Endothelial cell of umbilical vein (primary cell): ENCODE measurements around the gene GANC. TPM values are rescaled to one million over a fixed set of nuclear protein-coding genes. Genes with fewer than 3 reads are reported as not detected.

Source experiments
- BruUV-seq: library from RNA; stranded (reverse); fragments of 400-500 nt; replicated peaks from 2 replicates; lab custom pipeline; 2021; lab: Mats Ljungman, UMichigan
- CTCF ChIA-PET: fragments of 300-600, 350-600 bp; sonication (Branson Sonifier 250); formaldehyde crosslinking; loops from one replicate; lab custom pipeline; 2021; ENCODE audit warnings: antibody characterized with exemption, inconsistent platforms; lab: Charles Lee
- POLR2A ChIA-PET: fragments of 300-600, 350-600 bp; sonication (Branson Sonifier 250); formaldehyde crosslinking; loops from one replicate; lab custom pipeline; 2021; ENCODE audit warnings: antibody characterized with exemption, inconsistent platforms; lab: Charles Lee
- DNase-seq: peaks from one replicate; pipeline ENCODE4 v3.0.0-alpha.2; 2011; ENCODE audit warnings: low read depth, low spot score
- FAIRE-seq: peaks from 2 replicates; lab custom pipeline; 2011; peaks lifted over from hg19 to GRCh38; lab: Jason Lieb, UNC
- H2AFZ ChIP-seq: 2 replicates; pipeline ENCODE4 v1.6.0; 2012; ENCODE audit warnings: low read depth, low read length, control low read depth, inconsistent platforms
- H3K27ac ChIP-seq: 2 replicates; pipeline ENCODE4 v1.5.1; 2011; ENCODE audit warnings: low read depth, mild to moderate bottlenecking, control low read depth, low read length, moderate library complexity; ENCODE audit not compliant: insufficient read depth
- H3K27me3 ChIP-seq, 2 experiments: 2 replicates each; pipeline versions ENCODE4 v1.6.0 to v1.6.1; 2011; ENCODE audit warnings: low read length in 2 of 2, mixed read lengths in 1 of 2; ENCODE audit not compliant: control insufficient read depth in 2 of 2, insufficient read depth in 2 of 2
- H3K36me3 ChIP-seq, 2 experiments: 2 replicates in 1 of 2; 3 replicates in 1 of 2; pipeline ENCODE4 v1.5.1; 2011; ENCODE audit warnings: low read length in 2 of 2, mild to moderate bottlenecking in 1 of 2, moderate library complexity in 1 of 2; ENCODE audit not compliant: control insufficient read depth in 2 of 2, insufficient read depth in 2 of 2; ENCODE audit errors: extremely low read depth in 1 of 2
- H3K4me1 ChIP-seq: 3 replicates; pipeline ENCODE4 v1.5.1; 2011; ENCODE audit warnings: mild to moderate bottlenecking, low read length; ENCODE audit not compliant: control insufficient read depth, insufficient read depth; ENCODE audit errors: extremely low read depth
- H3K4me2 ChIP-seq: 2 replicates; pipeline ENCODE4 v1.6.1; 2011; ENCODE audit warnings: low read length, control low read depth, mixed read lengths; ENCODE audit not compliant: insufficient read depth
- H3K4me3 ChIP-seq, 3 experiments: fragments of 200-600 bp in 1 of 3; sonication (generic), shearing (Covaris generic) in 1 of 3; replicated peaks in 1 of 3; 2 replicates each; pipeline ENCODE4 v1.5.1; 2011 to 2016; ENCODE audit warnings: control low read depth in 3 of 3, low read length in 3 of 3, mild to moderate bottlenecking in 2 of 3, inconsistent platforms in 1 of 3, low read depth in 1 of 3, moderate library complexity in 1 of 3; ENCODE audit not compliant: insufficient read depth in 1 of 3
- H3K79me2 ChIP-seq: 2 replicates; pipeline ENCODE4 v1.6.0; 2012; ENCODE audit warnings: low read length, inconsistent platforms; ENCODE audit not compliant: control insufficient read depth, insufficient read depth
- H3K9ac ChIP-seq: replicated peaks from 2 replicates; pipeline ENCODE3; 2011; ENCODE audit warnings: low read length, control low read depth; ENCODE audit not compliant: insufficient read depth; ENCODE audit errors: extremely low read depth
- H3K9me1 ChIP-seq: replicated peaks from 3 replicates; pipeline ENCODE4 v1.6.0; 2011; ENCODE audit warnings: mild to moderate bottlenecking, low read length; ENCODE audit not compliant: control insufficient read depth, insufficient read depth; ENCODE audit errors: extremely low read depth
- H3K9me3 ChIP-seq: replicated peaks from 2 replicates; pipeline ENCODE4 v1.5.1; 2012; ENCODE audit warnings: low read length, inconsistent platforms; ENCODE audit not compliant: control insufficient read depth, insufficient read depth
- H4K20me1 ChIP-seq: replicated peaks from 2 replicates; pipeline ENCODE3; 2011; ENCODE audit warnings: mild to moderate bottlenecking, low read length; ENCODE audit not compliant: control insufficient read depth, insufficient read depth; ENCODE audit errors: extremely low read depth
- CTCF ChIP-seq, 2 donors: IDR thresholded peaks; 1 replicate in 1 of 2; 2 replicates in 1 of 2; pipeline ENCODE4 v1.5.1; 2011; ENCODE audit warnings: low read length in 2 of 2, mild to moderate bottlenecking in 2 of 2, moderate library complexity in 2 of 2, control low read depth in 1 of 2, inconsistent platforms in 1 of 2, low read depth in 1 of 2; ENCODE audit not compliant: insufficient read depth in 1 of 2; ENCODE audit errors: extremely low read depth in 1 of 2
- EZH2 ChIP-seq: IDR thresholded peaks from 2 replicates; pipeline ENCODE4 v1.6.1; 2012; ENCODE audit warnings: borderline replicate concordance, low read depth, mild to moderate bottlenecking, moderate library complexity, low read length, inconsistent platforms; ENCODE audit not compliant: severe bottlenecking
- FOS ChIP-seq: IDR thresholded peaks from 2 replicates; pipeline ENCODE4 v1.6.1; 2011; ENCODE audit warnings: mild to moderate bottlenecking, low read length, moderate library complexity, borderline replicate concordance; ENCODE audit not compliant: insufficient read depth
- GATA2 ChIP-seq: IDR thresholded peaks from 2 replicates; pipeline ENCODE4 v1.7.0; 2011; ENCODE audit warnings: low read depth, mild to moderate bottlenecking, moderate library complexity, mixed read lengths, low read length; ENCODE audit not compliant: insufficient read length, insufficient read depth
- JUN ChIP-seq: IDR thresholded peaks from 2 replicates; pipeline ENCODE4 v1.6.1; 2011; ENCODE audit warnings: borderline replicate concordance, low read depth; ENCODE audit not compliant: insufficient read length, insufficient read depth
- MAX ChIP-seq: IDR thresholded peaks from 2 replicates; pipeline ENCODE4 v1.6.1; 2011; ENCODE audit not compliant: insufficient read depth, insufficient read length
- MYC ChIP-seq: IDR thresholded peaks from one replicate; pipeline ENCODE4 v1.6.1; 2011; ENCODE audit warnings: mild to moderate bottlenecking, low read depth, low read length
- POLR2A ChIP-seq: IDR thresholded peaks from 2 replicates; pipeline ENCODE4 v1.6.1; 2012; ENCODE audit warnings: low read depth, mild to moderate bottlenecking, control low read depth, low read length
- POLR2AphosphoS5 ChIP-seq: IDR thresholded peaks from 2 replicates; pipeline ENCODE4 v1.6.1; 2012; ENCODE audit warnings: low read depth, mild to moderate bottlenecking, control low read depth, low read length, moderate library complexity; ENCODE audit not compliant: insufficient read depth
- dilution Hi-C: fragments of 300-500 bp; cut with MboI; formaldehyde crosslinking; loops from one replicate; pipeline ENCODE4 v1.15.0; 2019; ENCODE audit warnings: low sequenced_read_pairs; ENCODE audit not compliant: extremely low pct_ligation_motif_present
- intact Hi-C: fragments of 100-400 bp; cut with micrococcal nuclease; formaldehyde crosslinking; loops from one replicate; pipeline ENCODE4 v1.10.0; 2022
- polyA plus RNA-seq, 4 experiments: library from polyadenylated mRNA; depleted of rRNA in 3 of 4; stranded (reverse) in 3 of 4; unstranded in 1 of 4; fragments of >200 nt; gene quantifications; 2 replicates each; pipeline versions ENCODE4 v1.2.1 to v1.2.3, GENCODE V29; 2011 to 2012; ENCODE audit warnings: missing spikeins in 1 of 4
- total RNA-seq: library from RNA; stranded (reverse); gene quantifications from 2 replicates; pipeline ENCODE4 v1.2.3, GENCODE V29; 2021

The GANC gene
- total and polyA plus RNA-seq, 2 donors (not counting 3 experiments of a cell fraction or from before 2014, with no cell fraction given) = 8.5 to 17.8 TPM

- no peaks in the 10 kb centered on the region for H4K20me1 ChIP-seq
- no peak overlapping the region for H3K27ac ChIP-seq
- no peak for DNase-seq
- TF ChIP-seq CTCF (IDR thresholded peaks at IDR 0.05; ENCODE audit: extremely low read depth in 1 of 2, insufficient read depth in 1 of 2, low read depth in 1 of 2, low read length in 2 of 2) (no peak), JUN (no peak), POLR2AphosphoS5 (no peak), POLR2A (no peak), MYC (no peak), FOS (no peak), MAX (no peak), GATA2 (no peak), EZH2 (no peak)
- no peaks in the 10 kb centered on the region for H3K4me1 ChIP-seq
- dilution Hi-C loops = no loop called here
- no peaks in the 10 kb centered on the region for H3K27me3 ChIP-seq
- intact Hi-C loops = no loop called here
- no peak overlapping the region for H3K4me2 ChIP-seq
- ChIA-PET POLR2A (no interaction called here), CTCF (interaction anchor here (0.7 to 1.2 kb wide), 2 partner anchors 47 to 103 kb away, joined by 3 to 4 read pairs; no protein-coding TSS in a partner anchor)
- H2AFZ ChIP-seq = no peak overlapping the region
- no peaks in the 10 kb centered on the region for H3K9me3 ChIP-seq
- H3K9me1 ChIP-seq = no peaks in the 10 kb centered on the region
- H3K36me3 ChIP-seq = no peaks in the 10 kb centered on the region
- BruUV-seq = no TSS peak
- H3K9ac ChIP-seq = no peak overlapping the region
- no peak for FAIRE-seq
- no peak overlapping the region for H3K4me3 ChIP-seq
- no peaks in the 10 kb centered on the region for H3K79me2 ChIP-seq
Observed at GRCh38 chr15:42282344-42282743, 9.3 kb downstream of the GANC start.
